ENCODE data around the gene KCNK10.

Gene KCNK10

DNA sequence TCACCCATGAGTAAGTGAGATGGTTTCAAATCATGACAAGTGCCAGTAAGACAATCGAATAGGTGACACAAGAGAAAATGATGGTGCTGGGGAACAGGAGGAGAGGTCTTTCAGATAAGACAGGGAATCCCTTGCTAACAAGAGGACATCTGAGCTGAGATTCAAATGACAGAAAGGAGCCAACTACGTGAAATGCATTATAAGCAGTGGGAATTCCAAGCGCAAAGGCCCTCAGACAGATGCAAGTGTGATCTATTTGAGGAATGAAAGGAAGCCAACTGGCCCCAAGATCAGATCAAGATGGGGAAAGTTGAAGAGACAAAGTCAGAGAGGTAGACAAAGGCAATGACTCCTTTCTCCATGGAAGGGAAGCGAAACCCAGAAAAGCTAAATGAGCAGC, 4.7 kb downstream of the KCNK10 start:
- DNase-seq: no peak

DNA sequence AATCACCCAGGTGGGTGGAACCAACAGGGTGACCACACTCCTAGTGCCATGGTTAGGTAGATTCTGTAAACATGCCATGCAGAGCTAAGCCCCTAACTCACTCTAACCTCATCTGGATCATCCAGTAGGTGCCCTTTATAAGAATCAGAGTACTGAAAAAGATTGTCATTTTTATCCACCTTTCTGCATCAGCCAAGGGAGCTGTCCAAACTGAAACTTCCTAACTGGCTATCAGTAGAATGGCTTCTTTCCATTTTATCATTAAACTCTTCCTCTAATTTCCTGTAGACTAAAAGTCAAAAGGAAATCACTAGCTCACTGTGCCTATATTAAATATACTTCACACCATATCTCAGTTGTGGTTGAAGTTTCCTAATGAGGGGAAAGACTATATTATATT, 6.5 kb downstream of the KCNK10 start:
- no peak for DNase-seq

DNA sequence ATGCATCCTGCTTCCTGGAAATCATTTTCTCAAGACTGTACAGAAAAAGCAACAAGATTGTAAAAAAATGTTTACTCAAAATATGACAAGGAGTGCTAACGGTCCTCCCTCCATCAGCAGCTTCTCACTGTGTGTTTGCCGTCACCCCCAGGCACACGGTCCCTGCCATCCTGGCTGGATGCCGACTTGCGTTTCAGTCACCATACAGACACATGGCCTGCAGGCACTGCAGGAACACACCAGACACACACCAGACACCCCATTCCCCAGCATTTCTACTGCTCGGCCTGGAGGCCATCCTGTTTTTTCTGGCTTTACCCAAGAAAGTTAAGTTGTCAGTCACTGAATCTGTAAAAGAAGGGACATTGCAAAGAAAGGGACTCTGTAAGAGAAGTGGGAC, 10.8 kb downstream of the KCNK10 start:
- DNase-seq: no peak

DNA sequence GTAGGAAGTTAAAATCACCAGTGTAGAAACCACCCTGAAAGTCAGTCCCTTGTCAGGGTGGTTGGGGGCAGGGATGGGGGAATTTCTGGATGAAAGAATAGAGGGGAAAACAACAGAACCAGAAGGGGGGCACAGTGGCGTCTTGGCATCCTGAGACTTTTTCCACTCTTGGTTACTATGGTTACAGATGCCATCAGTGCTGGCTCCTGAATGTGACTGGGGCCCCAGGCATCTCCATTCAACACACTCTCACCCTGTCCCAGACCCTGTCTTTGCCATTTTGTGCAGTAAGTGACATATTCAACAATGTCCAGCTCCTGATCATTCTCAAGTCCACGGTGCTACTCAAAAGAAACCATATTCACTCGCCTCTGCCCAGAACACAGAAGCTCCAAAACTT, 11.3 kb downstream of the KCNK10 start:
- no peak for DNase-seq

DNA sequence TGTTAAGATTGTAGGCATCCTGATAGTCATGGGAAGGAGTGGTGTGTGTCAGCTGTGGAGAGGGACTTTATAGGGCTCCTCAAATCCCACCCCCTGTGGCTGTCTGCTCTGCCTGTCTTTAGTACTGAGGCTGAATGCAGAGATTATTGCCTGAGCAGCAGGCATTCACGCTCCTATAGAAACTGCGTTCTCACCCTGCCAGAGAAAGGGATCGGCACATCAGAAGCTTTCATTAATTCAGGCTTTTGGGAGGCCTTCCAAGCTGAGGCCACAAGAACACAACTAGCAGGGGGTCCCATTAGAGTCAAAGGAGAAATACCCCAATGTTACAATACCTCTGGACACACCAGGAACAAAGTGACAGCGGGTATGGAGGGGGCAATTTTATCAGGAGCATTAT, 12.6 kb downstream of the KCNK10 start:
- DNase-seq: no peak

DNA sequence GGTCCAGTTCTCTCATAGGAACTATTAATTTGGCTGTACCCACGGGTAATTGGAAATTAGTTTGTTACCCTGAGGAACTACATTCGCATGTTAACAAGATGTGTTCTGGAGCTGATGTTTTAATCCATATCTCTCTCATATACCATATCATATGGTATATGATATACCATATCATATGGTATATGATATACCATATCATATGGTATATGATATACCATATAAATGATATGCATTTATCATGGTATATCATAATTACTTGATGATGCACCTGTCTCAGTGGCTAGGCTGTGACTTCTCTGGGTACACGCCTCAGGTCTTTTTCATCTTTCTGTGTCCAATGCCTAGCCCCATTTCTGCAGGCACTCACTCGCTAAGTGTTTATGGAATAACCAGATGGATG, 13.0 kb downstream of the KCNK10 start:
- no peak for DNase-seq

DNA sequence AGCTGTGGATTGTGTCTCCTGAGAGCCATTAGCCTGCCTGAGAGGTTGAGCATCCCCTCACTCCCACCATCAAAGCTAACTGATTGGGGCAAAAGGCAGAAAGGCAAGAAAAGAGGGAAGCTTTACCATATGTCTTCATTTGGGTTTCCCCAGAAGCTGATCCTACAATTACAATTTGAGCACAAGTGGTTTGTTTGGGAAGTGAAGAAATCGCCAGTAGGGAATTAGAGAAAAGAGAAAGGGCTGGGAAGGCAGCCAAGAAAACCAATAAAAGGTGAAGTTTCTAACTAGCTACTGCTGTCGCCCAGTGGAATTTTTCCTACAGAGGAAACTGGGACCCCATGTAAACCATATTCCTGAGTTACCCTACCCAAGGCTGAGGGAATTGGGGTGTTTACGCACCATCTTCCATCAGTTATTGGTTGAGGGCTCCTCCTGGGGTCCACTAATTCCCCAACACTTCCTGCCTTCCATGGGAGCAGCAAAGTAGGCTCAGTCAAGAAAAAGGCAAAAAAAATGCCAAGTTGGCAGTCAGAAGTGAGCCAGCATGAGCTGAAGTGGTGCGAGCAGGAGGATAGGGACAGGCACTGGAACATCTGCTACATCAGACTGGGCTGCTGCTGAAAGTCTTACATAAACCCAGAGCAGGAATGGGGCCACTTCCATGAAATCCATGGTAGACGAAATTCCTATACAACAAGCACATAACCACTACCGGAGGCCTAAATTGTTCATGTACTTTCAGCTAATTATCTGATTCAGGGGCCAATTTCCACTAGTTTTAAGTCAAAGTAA, 17.3 kb downstream of the KCNK10 start:
- DNase-seq: no peak

DNA sequence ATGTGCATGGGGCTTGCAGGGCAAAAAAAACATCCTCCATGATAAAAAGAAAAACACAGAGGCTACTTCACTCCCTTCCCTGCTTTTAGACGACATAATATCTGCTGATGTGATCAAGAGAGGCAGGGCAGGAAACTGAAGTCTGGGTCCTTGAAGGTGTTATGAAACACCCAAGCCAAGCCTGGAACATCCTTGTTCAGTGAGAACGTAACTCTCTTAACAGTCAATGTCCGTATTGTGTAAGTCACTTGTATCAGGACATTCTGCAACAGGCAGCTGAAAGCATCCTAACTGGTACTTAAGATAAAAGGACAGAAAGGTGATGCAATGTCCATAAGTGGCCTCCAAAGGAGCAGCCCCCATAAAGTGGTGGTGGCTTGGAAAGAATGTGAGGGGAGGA, 20.0 kb downstream of the KCNK10 start:
- DNase-seq: no peak

DNA sequence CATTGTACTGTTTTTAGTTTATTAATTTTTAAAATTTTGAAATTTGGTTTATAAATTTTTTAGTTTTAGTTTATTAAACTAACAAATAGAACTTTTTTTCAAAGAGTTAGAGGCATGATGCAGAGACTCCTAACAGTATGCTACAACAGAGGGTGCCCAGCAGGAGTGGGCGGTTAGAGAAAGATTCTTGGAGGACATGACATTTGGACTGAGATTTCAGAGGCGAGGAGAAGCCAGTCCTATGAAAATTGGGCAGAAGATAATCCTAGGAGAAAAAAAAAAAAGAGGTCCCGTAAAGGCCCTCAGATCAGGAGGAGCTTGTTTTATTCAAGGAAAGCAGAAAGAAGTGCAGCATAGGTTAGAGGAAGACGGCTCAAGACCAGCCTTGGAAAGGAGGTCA, 21.7 kb downstream of the KCNK10 start:
- DNase-seq: no peak

DNA sequence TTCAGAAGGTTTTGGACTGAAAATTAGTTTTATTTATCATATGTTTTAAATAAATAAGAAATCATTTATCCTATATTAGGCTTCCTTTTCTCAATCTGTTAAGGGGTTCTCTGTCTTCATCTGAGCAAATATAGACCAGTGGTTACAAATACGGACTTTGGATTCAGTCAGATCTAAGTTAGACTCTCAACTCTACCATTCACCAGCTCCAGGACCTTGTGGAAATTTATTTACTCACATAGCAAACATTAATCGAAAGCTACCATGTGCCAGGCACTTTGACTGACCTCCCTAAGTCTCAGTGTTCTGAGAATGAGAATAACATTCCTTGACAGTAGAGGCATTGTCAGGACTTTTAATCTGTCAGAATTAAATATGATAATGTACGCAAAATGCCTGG, 22.3 kb downstream of the KCNK10 start:
- DNase-seq: no peak

DNA sequence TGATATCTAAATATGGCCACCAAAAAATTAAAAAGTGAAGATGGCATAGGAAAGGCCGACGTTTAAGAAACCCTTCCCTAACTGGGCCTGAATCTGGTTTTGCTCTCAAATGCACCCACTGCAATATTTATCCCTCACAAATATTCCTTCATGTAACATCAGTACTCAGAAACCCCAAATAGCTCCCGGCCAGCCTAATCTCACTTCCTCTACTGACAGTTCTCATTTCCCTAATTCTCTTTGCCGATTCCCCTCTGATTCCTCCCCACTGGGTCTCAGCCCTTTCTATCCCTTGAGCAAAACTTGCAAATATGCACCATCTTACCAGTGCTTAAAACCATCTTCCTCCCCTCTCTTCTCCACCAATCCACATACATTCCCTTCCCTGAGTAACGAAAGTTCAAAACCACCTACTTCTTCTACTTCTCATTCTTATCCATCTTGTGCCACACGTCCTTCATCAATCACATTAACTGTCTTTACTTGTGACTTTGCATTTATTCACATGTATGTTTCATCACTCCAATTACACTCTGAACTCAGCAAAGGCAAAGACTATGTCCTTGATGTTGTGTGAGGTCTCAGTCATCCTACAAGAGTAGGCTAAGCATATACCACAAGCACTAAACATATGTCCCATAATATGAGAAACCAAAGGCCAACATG, 23.1 kb downstream of the KCNK10 start:
- DNase-seq: no peak

DNA sequence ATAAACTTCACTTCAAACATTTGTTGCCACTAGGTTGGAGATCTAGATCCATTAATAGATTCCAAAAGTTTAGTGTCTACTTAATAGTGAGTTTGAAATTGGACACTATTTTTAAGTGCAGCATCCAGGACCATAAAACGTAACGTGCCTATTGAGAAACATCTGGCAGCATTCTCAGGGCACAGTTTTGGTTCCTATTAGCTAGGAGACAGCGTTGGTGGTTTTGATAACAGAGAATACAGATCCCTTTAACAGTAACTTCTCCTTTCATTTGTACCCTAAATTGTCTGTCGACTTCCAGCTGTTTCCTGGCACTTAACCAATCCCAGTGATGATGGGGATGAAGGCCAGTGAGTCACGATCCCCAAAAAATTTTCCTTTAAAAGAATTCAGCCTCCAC, 25.8 kb downstream of the KCNK10 start:
- no peak for DNase-seq

DNA sequence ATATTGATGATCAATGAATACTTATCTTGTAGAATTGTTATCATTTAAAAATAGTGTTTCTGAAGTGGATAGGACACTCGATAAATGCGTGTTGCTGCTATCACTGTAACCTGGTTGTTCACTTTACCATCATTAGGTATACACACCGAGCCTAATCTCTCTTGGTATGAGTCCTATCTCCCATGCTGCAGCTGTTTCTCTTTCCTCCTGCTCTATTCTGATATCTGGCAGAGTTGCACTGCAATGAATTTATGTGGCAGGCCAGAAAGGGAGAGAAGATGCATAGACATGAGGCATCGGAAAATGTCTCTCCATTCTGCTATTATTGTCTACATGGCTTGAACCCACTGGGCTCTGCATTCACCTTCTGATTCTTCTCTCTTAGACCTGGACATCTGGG, 26.7 kb downstream of the KCNK10 start:
- DNase-seq: no peak

DNA sequence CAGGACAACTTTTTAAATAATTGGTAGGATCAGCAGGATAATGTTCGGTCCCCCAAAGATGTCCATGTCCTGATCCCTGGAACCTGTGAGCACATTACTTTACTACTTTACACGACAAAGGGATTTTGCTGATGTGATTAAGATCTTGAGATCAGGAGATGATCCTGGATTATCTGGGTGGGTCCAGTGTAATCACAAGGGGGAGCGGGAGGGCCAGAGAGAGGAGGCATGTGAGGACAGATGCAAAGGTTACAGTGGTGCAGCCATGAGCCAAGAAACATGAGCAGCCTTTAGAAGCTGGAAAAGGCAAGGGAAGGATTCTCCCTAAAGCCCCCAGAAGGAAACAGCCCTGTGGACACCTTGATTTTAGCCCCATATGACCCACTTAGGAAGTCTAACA, 33.1 kb downstream of the KCNK10 start:
- no peak for DNase-seq

DNA sequence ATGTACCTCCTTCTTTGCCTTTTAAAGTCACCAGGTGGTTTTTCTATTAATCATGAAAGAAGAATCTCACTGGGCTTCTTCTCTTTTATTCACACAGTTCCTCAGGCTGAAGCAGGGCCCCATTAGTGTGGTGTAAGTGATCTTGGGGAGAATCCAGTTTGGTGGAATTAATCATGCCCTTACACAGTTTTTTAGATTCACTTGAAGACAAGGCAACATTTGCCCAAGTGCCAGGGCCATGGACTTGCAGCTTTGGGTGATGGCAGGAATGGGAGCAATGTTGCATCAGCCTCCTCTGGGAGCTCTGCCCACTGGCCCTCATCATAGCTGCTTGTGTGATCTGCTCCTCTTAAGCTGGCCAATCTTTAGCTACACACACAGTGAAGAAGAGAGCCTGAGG, 33.8 kb downstream of the KCNK10 start:
- no peak for DNase-seq

DNA sequence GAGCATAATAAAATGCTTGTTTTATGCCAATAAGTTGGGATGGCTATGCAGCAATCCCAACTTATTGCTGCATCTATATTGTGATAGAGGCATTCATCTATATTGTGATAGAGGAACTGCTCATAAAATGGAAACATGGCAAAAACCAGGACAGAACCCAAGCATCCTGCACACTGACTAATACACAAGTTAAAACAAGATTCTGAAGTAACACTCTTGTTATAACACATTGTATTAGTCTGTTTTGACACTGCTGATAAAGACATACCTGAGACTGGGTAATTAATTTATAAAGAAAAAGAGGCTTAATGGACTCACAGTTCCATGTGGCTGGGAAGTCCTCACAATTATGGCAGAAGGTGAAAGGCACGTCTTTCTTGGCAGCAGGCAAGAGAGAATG, 36.8 kb downstream of the KCNK10 start:
- DNase-seq: no peak

DNA sequence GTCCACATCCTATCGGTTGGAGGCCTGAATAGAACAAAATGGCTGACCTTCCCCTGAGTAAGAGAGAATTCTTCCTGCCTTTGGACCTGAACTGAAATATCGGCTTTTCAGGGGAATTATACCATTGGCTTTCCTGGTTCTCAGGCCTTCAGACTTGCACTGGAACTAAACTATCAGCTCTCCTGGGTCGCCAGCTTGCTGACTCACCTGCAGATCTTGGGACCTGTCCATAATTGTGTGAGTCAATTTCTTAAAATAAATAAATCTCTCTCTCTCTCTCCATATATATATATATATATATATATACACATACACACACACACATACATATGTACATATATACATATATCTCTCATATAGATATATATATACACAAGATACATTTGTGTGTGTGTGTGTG, 41.6 kb downstream of the KCNK10 start:
- no peak for DNase-seq

DNA sequence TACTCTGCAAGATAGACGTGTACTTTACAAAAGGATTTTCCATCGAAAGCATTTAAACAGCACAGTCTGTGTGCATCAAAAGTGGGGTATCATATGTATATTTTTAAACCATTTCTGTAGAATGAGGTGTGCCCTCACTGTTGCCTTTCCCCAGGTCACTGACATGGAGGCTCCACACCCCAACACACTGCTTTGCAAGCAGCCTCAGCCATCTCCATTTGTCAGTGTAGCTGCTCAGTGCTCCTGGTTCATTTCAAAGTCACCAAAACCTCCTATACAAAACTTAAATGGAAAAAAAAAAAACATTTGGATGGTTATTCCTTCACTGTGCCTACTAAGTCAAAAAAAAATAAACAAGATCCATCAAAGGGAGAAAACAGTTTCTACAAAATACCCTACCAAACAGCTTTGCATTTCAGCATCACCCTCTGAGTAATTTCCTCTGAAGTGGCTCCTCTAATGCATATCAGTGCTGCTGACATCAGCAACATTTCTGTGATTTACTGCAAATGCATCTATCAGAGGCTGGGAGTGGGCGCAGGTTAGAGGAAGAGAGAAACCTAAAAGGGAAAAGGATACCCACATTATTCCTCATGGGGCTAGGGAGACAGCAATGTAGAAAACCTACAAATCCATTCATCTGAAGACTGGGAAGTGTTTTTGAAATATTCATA, 46.0 kb downstream of the KCNK10 start:
- DNase-seq: no peak

DNA sequence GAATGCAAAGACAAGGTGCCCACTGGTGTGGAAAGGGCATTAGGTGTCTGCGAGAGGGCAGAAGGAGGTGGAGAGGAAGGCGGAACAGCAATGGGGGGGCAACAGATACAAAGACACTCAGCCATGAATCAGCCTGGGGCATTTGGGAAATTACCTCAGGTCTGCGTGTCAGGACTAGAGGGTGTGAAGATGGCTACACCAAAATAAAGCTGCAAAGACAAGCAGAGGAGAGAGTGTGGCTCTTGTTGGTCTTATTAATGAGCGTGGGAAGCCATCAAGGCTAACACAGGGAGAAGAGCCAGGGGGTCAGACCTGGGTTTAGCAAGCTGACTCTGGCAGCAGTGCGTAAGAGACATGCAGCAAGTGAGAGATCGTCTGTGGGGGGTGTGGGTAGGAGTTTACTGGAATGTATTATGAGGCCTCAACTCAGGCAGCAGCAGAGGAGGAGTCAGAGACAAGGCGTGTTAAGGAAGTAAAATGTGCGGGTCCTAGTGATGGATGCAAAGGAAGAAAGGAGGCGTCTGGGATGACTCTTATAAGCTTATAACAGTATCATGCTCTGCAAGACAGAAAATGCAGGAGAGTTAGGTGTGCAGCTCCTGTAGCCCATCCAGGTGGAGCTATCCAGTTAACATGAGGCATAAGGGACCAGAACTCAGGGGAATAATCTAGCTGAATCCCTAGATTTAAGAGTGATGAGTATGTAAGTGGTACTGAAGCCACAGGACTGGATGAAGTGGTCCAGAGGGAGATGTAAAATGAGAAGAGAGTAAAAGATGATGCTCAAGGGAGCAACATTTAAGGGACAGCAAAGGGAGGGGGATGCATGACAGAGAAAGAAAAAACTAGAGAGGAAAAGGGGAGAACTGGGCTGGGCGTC, 50.4 kb downstream of the KCNK10 start:
- DNase-seq: no peak

DNA sequence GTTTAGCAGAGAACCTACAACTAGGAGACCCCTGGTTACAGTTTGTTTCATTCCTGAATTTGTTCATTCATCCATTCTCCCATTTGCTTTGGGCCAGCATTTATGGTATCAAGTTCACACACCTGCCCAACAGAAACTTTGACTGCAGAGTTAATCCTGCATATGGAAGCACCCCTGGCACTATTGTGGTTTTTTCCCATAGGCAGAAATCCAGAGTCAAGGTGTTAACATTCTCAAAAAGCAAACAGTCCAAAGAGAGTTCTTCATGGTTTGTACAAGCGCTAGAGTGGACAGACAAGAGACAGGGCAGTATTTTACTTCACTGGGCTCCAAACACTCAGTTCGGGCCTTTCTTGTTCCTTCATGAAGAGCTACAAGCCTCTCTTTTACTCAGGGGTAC, 51.9 kb downstream of the KCNK10 start:
- DNase-seq: no peak

DNA sequence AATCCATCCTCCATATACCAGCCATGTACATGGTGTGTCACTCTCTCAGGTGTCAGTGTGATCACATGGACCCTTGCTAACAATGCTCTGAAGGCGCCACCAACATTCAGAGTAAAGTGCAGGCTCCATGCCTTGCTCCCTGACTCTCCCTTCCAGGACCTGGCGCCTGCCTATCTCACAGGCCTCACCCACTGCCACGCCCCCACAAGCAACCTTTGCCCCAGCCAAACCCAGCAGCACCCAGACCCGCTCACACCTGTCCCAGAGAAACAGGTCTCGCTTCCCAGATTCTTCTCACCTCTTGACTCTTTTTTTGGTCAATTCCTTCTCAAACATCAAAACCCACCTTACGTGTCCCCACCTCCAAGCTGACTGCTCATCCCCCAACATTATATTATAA, 52.3 kb downstream of the KCNK10 start:
- DNase-seq: no peak

DNA sequence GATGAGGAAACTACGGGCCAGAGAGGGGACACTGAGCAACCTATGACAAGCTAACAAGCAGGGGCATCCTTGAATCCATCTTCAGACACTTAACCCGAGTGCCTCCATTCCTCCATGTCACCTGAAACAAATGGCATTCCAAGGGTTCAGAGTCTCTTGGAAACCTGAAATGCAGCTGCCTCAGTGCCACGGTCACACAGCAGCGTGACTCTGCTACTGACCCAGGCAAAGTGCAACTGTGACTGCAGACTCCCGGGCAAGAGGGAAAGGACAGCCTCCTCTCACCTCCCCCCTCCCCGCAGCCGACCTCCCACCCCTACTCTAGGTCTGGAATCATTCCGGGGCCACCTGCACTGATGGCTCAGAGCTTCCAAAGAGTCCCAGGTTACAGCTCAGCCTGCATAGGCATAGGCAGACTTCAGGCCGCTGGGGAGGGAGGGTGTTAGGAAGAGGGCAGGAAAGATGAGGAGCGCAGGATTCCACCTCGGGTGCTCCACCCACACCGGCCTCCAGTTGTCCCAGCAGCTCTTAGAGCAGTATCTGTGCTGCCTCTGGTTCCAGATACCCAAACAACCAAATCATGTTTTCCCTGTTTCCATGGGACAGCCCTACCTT, 53.2 kb downstream of the KCNK10 start:
- no peak for DNase-seq

DNA sequence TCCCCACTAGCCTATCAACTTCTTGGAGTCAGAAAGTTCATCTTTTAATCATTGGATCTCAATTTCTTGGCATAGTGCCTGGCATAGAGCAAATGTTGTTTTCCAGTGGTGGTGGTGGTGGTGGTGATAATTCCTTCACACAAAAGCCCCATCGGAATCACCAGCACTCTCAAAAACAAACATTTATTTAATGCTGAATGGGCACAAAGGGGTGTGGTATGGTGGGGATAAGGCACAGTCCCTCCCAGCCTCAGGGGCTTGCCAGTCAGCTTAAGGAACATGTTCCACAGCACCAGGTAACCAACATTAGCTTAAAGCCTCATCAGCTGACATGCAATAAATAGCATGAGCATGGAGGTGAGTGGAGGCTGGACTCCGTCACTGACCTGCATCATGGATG, 56.6 kb downstream of the KCNK10 start:
- DNase-seq: no peak
